ENCODE results near the gene RBM33.
"Not testable (repeated sequence)": the region's sequence is repeated elsewhere in the genome, so short reads cannot be mapped to it uniquely, and the experiment has no call there.

Gene RBM33

GRCh38 chr7:155609185-155609584 lies 35.3 kb upstream of the RBM33 start:
- no peak for DNase-seq
- Histone ChIP-seq H3K9ac (ENCODE audit: low read length) (no peak overlapping the region), H3K27me3 (replicated peaks; ENCODE audit: insufficient read depth, low read length) (peaks cover 11% of the 10 kb centered on the region; the same call in 1 of the 2 replicates), H3K9me2 (replicated peaks; ENCODE audit: insufficient read depth, low read length) (no peaks in the 10 kb centered on the region), H3K27ac (ENCODE audit: low read length) (no peak overlapping the region), H3K4me1 (ENCODE audit: low read length) (no peaks in the 10 kb centered on the region), H2AFZ (ENCODE audit: low read length) (no peak overlapping the region), H3K36me3 (replicated peaks; ENCODE audit: insufficient read depth, low read length) (no peaks in the 10 kb centered on the region), H3F3A (ENCODE audit: insufficient read depth, low read length) (no peaks in the 10 kb centered on the region), H3K4me3 (ENCODE audit: low read length) (no peak overlapping the region), H3K79me2 (ENCODE audit: low read length) (no peaks in the 10 kb centered on the region), H3K9me3 (replicated peaks; ENCODE audit: insufficient read depth, low read length) (no peaks in the 10 kb centered on the region), H3K4me2 (ENCODE audit: low read depth, low read length) (no peak overlapping the region), H4K20me1 (ENCODE audit: insufficient read depth, low read length) (no peaks in the 10 kb centered on the region)
- TF ChIP-seq EZH2 (optimal IDR thresholded peaks at IDR 0.05; ENCODE audit: low read depth, low read length) (no peak), CTCF (IDR thresholded peaks at IDR 0.05; ENCODE audit: low read length) (no peak), EZH2phosphoT487 (IDR thresholded peaks at IDR 0.05; ENCODE audit: low read length) (no peak)

- H3K79me2 ChIP-seq (ENCODE audit: low read length) = no peaks in the 10 kb centered on the region
- no peak overlapping the region for H3K27ac ChIP-seq (ENCODE audit: low read length)
- TF ChIP-seq EZH2phosphoT487 (IDR thresholded peaks at IDR 0.05; ENCODE audit: low read length) (no peak), EZH2 (optimal IDR thresholded peaks at IDR 0.05; ENCODE audit: low read depth, low read length) (no peak), CTCF (IDR thresholded peaks at IDR 0.05; ENCODE audit: low read length) (no peak)
- H3K27me3 ChIP-seq (replicated peaks; ENCODE audit: insufficient read depth, low read length) = peaks cover 11% of the 10 kb centered on the region; the same call in 1 of the 2 replicates
- DNase-seq = no peak
- no peaks in the 10 kb centered on the region for H3F3A ChIP-seq (ENCODE audit: insufficient read depth, low read length)
- no peaks in the 10 kb centered on the region for H3K9me2 ChIP-seq (replicated peaks; ENCODE audit: insufficient read depth, low read length)
- H3K4me2 ChIP-seq (ENCODE audit: low read depth, low read length) = no peak overlapping the region
- no peak overlapping the region for H3K9ac ChIP-seq (ENCODE audit: low read length)
- no peaks in the 10 kb centered on the region for H3K4me1 ChIP-seq (ENCODE audit: low read length)
- H2AFZ ChIP-seq (ENCODE audit: low read length) = no peak overlapping the region
- H4K20me1 ChIP-seq (ENCODE audit: insufficient read depth, low read length) = no peaks in the 10 kb centered on the region
- H3K36me3 ChIP-seq (replicated peaks; ENCODE audit: insufficient read depth, low read length) = no peaks in the 10 kb centered on the region
- H3K9me3 ChIP-seq (replicated peaks; ENCODE audit: insufficient read depth, low read length) = no peaks in the 10 kb centered on the region
- no peak overlapping the region for H3K4me3 ChIP-seq (ENCODE audit: low read length)
These were observed 33.7 kb upstream of the RBM33 start for GRCh38 chr7:155610633-155611193.

GRCh38 chr7:155611808-155612447 lies 32.5 kb upstream of the RBM33 start:
- Histone ChIP-seq H3K9ac (ENCODE audit: low read length) (no peak overlapping the region), H3K4me1 (ENCODE audit: low read length) (no peaks in the 10 kb centered on the region), H3K9me2 (replicated peaks; ENCODE audit: insufficient read depth, low read length) (no peaks in the 10 kb centered on the region), H3K4me2 (ENCODE audit: low read depth, low read length) (no peak overlapping the region), H3K9me3 (replicated peaks; ENCODE audit: insufficient read depth, low read length) (no peaks in the 10 kb centered on the region), H3K27me3 (replicated peaks; ENCODE audit: insufficient read depth, low read length) (peaks cover 11% of the 10 kb centered on the region; the same call in 1 of the 2 replicates), H2AFZ (ENCODE audit: low read length) (no peak overlapping the region), H3K27ac (ENCODE audit: low read length) (no peak overlapping the region), H3F3A (ENCODE audit: insufficient read depth, low read length) (no peaks in the 10 kb centered on the region), H3K36me3 (replicated peaks; ENCODE audit: insufficient read depth, low read length) (no peaks in the 10 kb centered on the region), H3K4me3 (ENCODE audit: low read length) (no peak overlapping the region), H3K79me2 (ENCODE audit: low read length) (no peaks in the 10 kb centered on the region), H4K20me1 (ENCODE audit: insufficient read depth, low read length) (no peaks in the 10 kb centered on the region)
- TF ChIP-seq EZH2phosphoT487 (IDR thresholded peaks at IDR 0.05; ENCODE audit: low read length) = no peak
- DNase-seq = no peak

GRCh38 chr7:155612658-155613057 lies 31.8 kb upstream of the RBM33 start:
- H3K4me2 ChIP-seq (ENCODE audit: low read depth, low read length) = no peak overlapping the region
- no peaks in the 10 kb centered on the region for H3F3A ChIP-seq (ENCODE audit: insufficient read depth, low read length)
- TF ChIP-seq EZH2 (optimal IDR thresholded peaks at IDR 0.05; ENCODE audit: low read depth, low read length) = no peak
- TF ChIP-seq CTCF (IDR thresholded peaks at IDR 0.05; ENCODE audit: low read length) = no peak
- no peak for TF ChIP-seq EZH2phosphoT487 (IDR thresholded peaks at IDR 0.05; ENCODE audit: low read length)
- peaks cover 11% of the 10 kb centered on the region; the same call in 1 of the 2 replicates for H3K27me3 ChIP-seq (replicated peaks; ENCODE audit: insufficient read depth, low read length)
- no peaks in the 10 kb centered on the region for H3K9me3 ChIP-seq (replicated peaks; ENCODE audit: insufficient read depth, low read length)
- H2AFZ ChIP-seq (ENCODE audit: low read length) = no peak overlapping the region
- no peak overlapping the region for H3K9ac ChIP-seq (ENCODE audit: low read length)
- no peaks in the 10 kb centered on the region for H4K20me1 ChIP-seq (ENCODE audit: insufficient read depth, low read length)
- H3K4me3 ChIP-seq (ENCODE audit: low read length) = no peak overlapping the region
- no peaks in the 10 kb centered on the region for H3K79me2 ChIP-seq (ENCODE audit: low read length)
- no peaks in the 10 kb centered on the region for H3K36me3 ChIP-seq (replicated peaks; ENCODE audit: insufficient read depth, low read length)
- no peak for DNase-seq
- H3K4me1 ChIP-seq (ENCODE audit: low read length) = no peaks in the 10 kb centered on the region
- no peak overlapping the region for H3K27ac ChIP-seq (ENCODE audit: low read length)
- no peaks in the 10 kb centered on the region for H3K9me2 ChIP-seq (replicated peaks; ENCODE audit: insufficient read depth, low read length)

- H3K27ac ChIP-seq (ENCODE audit: low read length); H3F3A ChIP-seq (ENCODE audit: insufficient read depth, low read length); H3K4me1 ChIP-seq (ENCODE audit: low read length); H3K9me2 ChIP-seq (replicated peaks; ENCODE audit: insufficient read depth, low read length); H3K9ac ChIP-seq (ENCODE audit: low read length); DNase-seq; H4K20me1 ChIP-seq (ENCODE audit: insufficient read depth, low read length); H3K79me2 ChIP-seq (ENCODE audit: low read length); H3K4me2 ChIP-seq (ENCODE audit: low read depth, low read length); H3K36me3 ChIP-seq (replicated peaks; ENCODE audit: insufficient read depth, low read length); H3K9me3 ChIP-seq (replicated peaks; ENCODE audit: insufficient read depth, low read length); H3K4me3 ChIP-seq (ENCODE audit: low read length); H2AFZ ChIP-seq (ENCODE audit: low read length): not testable (repeated sequence)
- H3K27me3 ChIP-seq (replicated peaks; ENCODE audit: insufficient read depth, low read length) = peaks cover 11% of the 10 kb centered on the region; the same call in 1 of the 2 replicates
These were observed 29.4 kb upstream of the RBM33 start for GRCh38 chr7:155615085-155615484.
